Muscle layer of duodenum (tissue), 2 donors: ENCODE data around the gene UGT2B15.
"Not testable (repeated sequence)": the region's sequence is repeated elsewhere in the genome, so short reads cannot be mapped to it uniquely, and the experiment has no call there.

ENCODE experiments used
- H3K27ac ChIP-seq: one replicate; pipeline ENCODE4 v1.7.0; 2013; ENCODE audit warnings: mild to moderate bottlenecking, low read length
- H3K27me3 ChIP-seq: one replicate; pipeline ENCODE4 v1.7.0; 2013; ENCODE audit warnings: low read depth, mild to moderate bottlenecking, control low read depth, low read length
- H3K36me3 ChIP-seq, 2 donors: one replicate each; pipeline ENCODE4 v1.7.0; 2013; ENCODE audit warnings: low read length in 2 of 2, control low read depth in 1 of 2, mild to moderate bottlenecking in 1 of 2; ENCODE audit not compliant: insufficient read depth in 2 of 2, control insufficient read depth in 1 of 2
- H3K4me1 ChIP-seq, 2 donors: one replicate each; pipeline ENCODE4 v1.7.0; 2013; ENCODE audit warnings: low read length in 2 of 2, mild to moderate bottlenecking in 2 of 2, control low read depth in 1 of 2, moderate library complexity in 1 of 2; ENCODE audit not compliant: insufficient read depth in 2 of 2, control insufficient read depth in 1 of 2
- H3K4me3 ChIP-seq, 2 donors: one replicate each; pipeline ENCODE4 v1.7.0; 2013; ENCODE audit warnings: low read length in 2 of 2, low read depth in 1 of 2, mild to moderate bottlenecking in 1 of 2
- H3K9me3 ChIP-seq, 2 donors: one replicate each; pipeline ENCODE4 v1.7.0; 2013; ENCODE audit warnings: low read length in 2 of 2, control low read depth in 1 of 2, mild to moderate bottlenecking in 1 of 2; ENCODE audit not compliant: control insufficient read depth in 1 of 2
- donor health status: healthy.

UGT2B15 gene

DNA sequence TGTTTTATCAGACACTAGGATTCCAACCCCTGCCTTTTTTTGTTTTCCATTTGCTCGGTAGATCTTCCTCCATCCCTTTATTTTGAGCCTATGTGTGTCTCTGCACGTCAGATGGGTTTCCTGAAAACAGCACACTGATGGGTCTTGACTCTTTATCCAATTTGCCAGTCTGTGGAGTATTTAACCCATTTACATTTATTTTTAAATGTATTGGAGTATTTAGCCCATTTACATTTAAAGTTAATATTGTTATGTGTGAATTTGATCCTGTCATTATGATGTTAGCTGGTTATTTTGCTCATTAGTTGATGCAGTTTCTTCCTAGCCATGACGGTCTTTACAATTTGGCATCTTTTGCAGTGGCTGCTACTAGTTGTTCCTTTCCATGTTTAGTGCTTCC is 10.8 kb upstream of the UGT2B15 start:
- not testable (repeated sequence) for H3K4me1 ChIP-seq, H3K9me3 ChIP-seq, H3K27me3 ChIP-seq, H3K27ac ChIP-seq, H3K36me3 ChIP-seq, H3K4me3 ChIP-seq

DNA sequence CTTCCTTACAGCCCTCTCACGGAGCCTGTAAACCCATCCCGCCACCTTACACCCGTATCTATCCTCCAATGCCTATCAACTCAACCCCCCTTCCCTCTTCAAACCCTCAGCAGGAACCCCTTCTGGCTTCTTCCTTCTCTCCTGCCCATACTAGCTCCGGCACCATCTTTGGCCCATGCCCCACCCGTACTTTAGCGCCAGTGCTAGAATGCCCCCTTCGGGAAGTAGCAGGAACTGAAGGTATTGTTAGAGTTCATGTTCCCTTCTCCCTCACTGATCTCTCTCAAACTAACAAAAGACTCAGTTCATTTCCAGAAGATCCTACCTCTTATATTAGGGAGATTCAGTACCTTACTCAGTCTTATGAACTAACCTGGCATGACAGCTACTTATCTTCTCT is 2.7 kb upstream of the UGT2B15 start:
- H3K4me3 ChIP-seq: no peak overlapping the region
- no peaks in the 10 kb centered on the region for H3K27me3 ChIP-seq
- H3K4me1 ChIP-seq: no peaks in the 10 kb centered on the region
- no peak overlapping the region for H3K27ac ChIP-seq
- no peaks in the 10 kb centered on the region for H3K9me3 ChIP-seq
- no peaks in the 10 kb centered on the region for H3K36me3 ChIP-seq

- not testable (repeated sequence) for H3K4me3 ChIP-seq, H3K9me3 ChIP-seq
Observed at GRCh38 chr4:68671217-68671616, 765 bp upstream of the UGT2B15 start.

GRCh38 chr4:68668537-68669163 is 1.8 kb downstream of the UGT2B15 start:
- H3K36me3 ChIP-seq, H3K9me3 ChIP-seq, H3K4me1 ChIP-seq, H3K27ac ChIP-seq, H3K27me3 ChIP-seq, H3K4me3 ChIP-seq: not testable (repeated sequence)

More at GRCh38 chr4:68671217-68671616, 765 bp upstream of the UGT2B15 start:
- H3K36me3 ChIP-seq, H3K27me3 ChIP-seq, H3K4me1 ChIP-seq, H3K27ac ChIP-seq: not testable (repeated sequence)

- not testable (repeated sequence) for H3K9me3 ChIP-seq, H3K36me3 ChIP-seq, H3K4me3 ChIP-seq, H3K27me3 ChIP-seq, H3K27ac ChIP-seq, H3K4me1 ChIP-seq
Observed at GRCh38 chr4:68667551-68667950, 2.9 kb downstream of the UGT2B15 start.

- not testable (repeated sequence) for H3K36me3 ChIP-seq, H3K4me3 ChIP-seq, H3K4me1 ChIP-seq, H3K9me3 ChIP-seq, H3K27me3 ChIP-seq, H3K27ac ChIP-seq
Observed at GRCh38 chr4:68664721-68665120, 5.7 kb downstream of the UGT2B15 start.

DNA sequence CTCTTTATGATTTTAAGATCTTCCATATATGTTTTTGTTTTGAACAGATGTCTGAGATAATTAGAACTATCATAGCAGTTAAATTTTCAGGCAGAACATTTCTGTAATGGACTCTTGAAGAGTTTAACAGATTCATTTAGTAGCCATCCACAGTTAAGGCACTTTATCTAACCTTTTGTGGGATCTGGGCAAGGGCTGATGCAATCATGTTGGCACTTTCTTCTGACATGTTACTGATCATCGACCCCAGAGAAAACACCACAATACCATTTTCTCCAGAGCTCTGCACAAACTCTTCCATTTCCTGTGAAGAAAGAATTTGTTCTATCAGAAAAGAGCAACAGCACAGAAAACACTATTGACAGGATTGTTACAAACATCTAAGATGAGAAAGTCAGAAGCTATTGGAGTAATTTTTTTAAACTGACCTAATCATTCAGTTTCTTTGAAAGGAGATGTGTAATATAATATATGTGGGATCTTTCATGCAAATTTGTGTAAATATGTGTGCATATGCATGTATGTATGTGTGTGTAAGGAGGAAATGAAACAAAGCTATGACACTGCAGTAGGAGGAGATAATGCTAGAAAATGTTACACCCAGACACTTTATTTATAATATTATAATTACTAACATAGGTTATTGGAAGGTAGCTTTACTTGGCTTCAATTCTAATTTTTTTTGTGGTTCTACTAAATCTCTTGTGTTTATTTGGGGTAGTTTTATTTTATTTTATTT is 7.4 kb downstream of the UGT2B15 start:
- H3K27ac ChIP-seq, H3K9me3 ChIP-seq, H3K27me3 ChIP-seq, H3K36me3 ChIP-seq, H3K4me1 ChIP-seq, H3K4me3 ChIP-seq: not testable (repeated sequence)

DNA sequence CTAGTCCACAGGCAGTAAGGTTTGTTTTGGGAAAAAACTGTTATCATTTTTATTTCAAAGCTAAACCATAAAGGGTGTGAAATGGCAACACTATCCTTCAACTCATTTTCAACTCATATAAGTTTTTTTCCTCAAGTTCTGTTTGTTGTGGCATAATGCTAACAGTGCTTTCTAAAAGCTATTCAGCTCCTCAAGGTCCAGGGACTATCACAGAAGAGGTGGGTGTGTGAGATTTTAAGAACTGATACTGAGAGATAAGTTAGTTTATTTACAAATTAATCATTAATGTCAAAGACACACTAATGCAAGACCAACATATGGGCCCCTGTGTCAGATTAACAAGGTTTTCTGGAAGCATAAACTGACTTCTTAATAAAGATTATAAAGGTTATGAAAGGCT is 11.8 kb downstream of the UGT2B15 start:
- no peaks in the 10 kb centered on the region for H3K27me3 ChIP-seq
- H3K4me1 ChIP-seq: no peaks in the 10 kb centered on the region
- no peaks in the 10 kb centered on the region for H3K9me3 ChIP-seq
- H3K27ac ChIP-seq: no peak overlapping the region
- H3K36me3 ChIP-seq: no peaks in the 10 kb centered on the region
- H3K4me3 ChIP-seq: no peak overlapping the region

- not testable (repeated sequence) for H3K27me3 ChIP-seq, H3K9me3 ChIP-seq, H3K36me3 ChIP-seq, H3K4me3 ChIP-seq, H3K27ac ChIP-seq, H3K4me1 ChIP-seq
Observed at GRCh38 chr4:68657022-68657594, 13.3 kb downstream of the UGT2B15 start.

GRCh38 chr4:68656445-68656973 is 13.9 kb downstream of the UGT2B15 start:
- H3K4me1 ChIP-seq, H3K36me3 ChIP-seq, H3K9me3 ChIP-seq, H3K27ac ChIP-seq, H3K27me3 ChIP-seq, H3K4me3 ChIP-seq: not testable (repeated sequence)

GRCh38 chr4:68655764-68656444 is 14.5 kb downstream of the UGT2B15 start:
- no peak overlapping the region for H3K27ac ChIP-seq

More at GRCh38 chr4:68655764-68656444, 14.5 kb downstream of the UGT2B15 start:
- no peak overlapping the region for H3K4me3 ChIP-seq
- H3K36me3 ChIP-seq: no peaks in the 10 kb centered on the region
- no peaks in the 10 kb centered on the region for H3K4me1 ChIP-seq
- no peaks in the 10 kb centered on the region for H3K27me3 ChIP-seq
- H3K9me3 ChIP-seq: no peaks in the 10 kb centered on the region
